A673 (cell line): ENCODE data around the gene CNTRL. TPM values are rescaled to one million over a fixed set of nuclear protein-coding genes. Genes with fewer than 3 reads are reported as not detected.

Experiments used
- BruUV-seq: library from RNA; stranded (reverse); fragments of 400-500 nt; replicated peaks from 2 replicates; lab custom pipeline; 2021; lab: Mats Ljungman, UMichigan
- CTCF ChIA-PET: fragments of 300-600 bp; sonication (Branson Sonifier 250); formaldehyde crosslinking; loops from one replicate; lab custom pipeline; 2022; ENCODE audit warnings: antibody characterized with exemption; lab: Charles Lee
- POLR2A ChIA-PET: fragments of 300-600 bp; sonication (Branson Sonifier 250); formaldehyde crosslinking; loops from one replicate; lab custom pipeline; 2022; ENCODE audit warnings: antibody characterized with exemption; ENCODE audit not compliant: low non-redundant PET; lab: Charles Lee
- DNase-seq: peaks from one replicate; pipeline ENCODE4 v3.0.0-alpha.2; 2015; ENCODE audit warnings: low spot score
- H3K27ac ChIP-seq: fragments of 200-600 bp; sonication (generic); 2 replicates; pipeline ENCODE4 v1.5.1; 2016; ENCODE audit warnings: mixed run types, low read depth, mild to moderate bottlenecking, mixed read lengths, antibody characterized with exemption, low read length; ENCODE audit not compliant: poor library complexity, severe bottlenecking
- H3K27me3 ChIP-seq: fragments of 200-600 bp; sonication (generic); replicated peaks from 2 replicates; pipeline ENCODE4 v1.6.1; 2017; ENCODE audit warnings: mixed run types, low read depth, mild to moderate bottlenecking, mixed read lengths, antibody characterized with exemption, low read length; ENCODE audit not compliant: insufficient read depth, poor library complexity
- H3K36me3 ChIP-seq: fragments of 200-600 bp; sonication (generic); 2 replicates; pipeline ENCODE4 v1.6.1; 2016; ENCODE audit warnings: mixed run types, mild to moderate bottlenecking, mixed read lengths, antibody characterized with exemption, low read length; ENCODE audit not compliant: insufficient read depth, poor library complexity, severe bottlenecking
- H3K4me1 ChIP-seq: fragments of 200-600 bp; sonication (generic); 2 replicates; pipeline ENCODE4 v1.6.1; 2017; ENCODE audit warnings: mixed run types, mild to moderate bottlenecking, mixed read lengths, antibody characterized with exemption, low read length; ENCODE audit not compliant: insufficient read depth, poor library complexity, severe bottlenecking
- H3K4me3 ChIP-seq: fragments of 200-600 bp; sonication (generic); 2 replicates; pipeline ENCODE4 v1.5.1; 2016; ENCODE audit warnings: low read depth, mixed run types, mild to moderate bottlenecking, mixed read lengths, low read length; ENCODE audit not compliant: poor library complexity, severe bottlenecking
- H3K9me3 ChIP-seq: fragments of 200-600 bp; sonication (generic); 2 replicates; pipeline ENCODE4 v1.6.1; 2016; ENCODE audit warnings: mixed run types, low read depth, mild to moderate bottlenecking, mixed read lengths, antibody characterized with exemption, low read length; ENCODE audit not compliant: poor library complexity, severe bottlenecking
- EZH2 ChIP-seq: fragments of 200-600 bp; sonication (generic); IDR thresholded peaks from 2 replicates; pipeline ENCODE4 v1.6.1; 2017; ENCODE audit warnings: borderline replicate concordance, low read depth, mild to moderate bottlenecking, mixed read lengths, antibody characterized with exemption, low read length; ENCODE audit not compliant: poor library complexity, severe bottlenecking
- intact Hi-C: fragments of 100-400 bp; cut with micrococcal nuclease; formaldehyde crosslinking; loops from one replicate; pipeline ENCODE4 v1.10.0; 2022; ENCODE audit not compliant: unreplicated experiment
- total RNA-seq: library from RNA; stranded (reverse); gene quantifications from 2 replicates; pipeline ENCODE4 v1.2.3, GENCODE V29; 2021
- TF ChIP-seq, protein P1 (sequence below): fragments of 300-800, 200-600 bp; sonication (generic); conservative IDR thresholded peaks from 2 replicates; pipeline ENCODE4 v1.5.1; 2017; ENCODE audit warnings: low read depth, mild to moderate bottlenecking, antibody characterized with exemption, low read length, moderate library complexity, mixed read lengths

CNTRL gene
- total RNA-seq, 1 experiment from 2014 or later: 26.3 TPM

DNA sequence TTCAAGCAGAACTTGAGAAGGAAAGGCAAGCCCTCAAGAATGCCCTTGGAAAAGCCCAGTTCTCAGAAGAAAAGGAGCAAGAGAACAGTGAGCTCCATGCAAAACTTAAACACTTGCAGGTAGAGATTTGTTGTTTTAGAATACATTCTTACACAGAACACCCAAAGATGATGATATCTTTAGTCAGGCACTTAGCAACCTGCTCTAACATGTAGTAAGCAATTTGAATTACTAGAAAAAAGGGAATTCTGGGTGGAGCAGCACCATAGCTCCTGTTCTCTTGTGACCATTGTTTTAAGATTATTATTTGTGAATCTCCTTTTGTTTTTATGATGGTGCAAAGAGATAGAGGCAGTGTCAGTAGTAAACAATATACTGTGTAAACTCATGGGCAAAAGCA lies 63.8 kb downstream of the CNTRL start:
- no peak for DNase-seq
- POLR2A ChIA-PET: no interaction called here
- H3K4me1 ChIP-seq: no peaks in the 10 kb centered on the region
- CTCF ChIA-PET: no interaction called here
- intact Hi-C loops: no loop called here
- TF ChIP-seq EZH2: no peak
- TF ChIP-seq, protein P1, sequence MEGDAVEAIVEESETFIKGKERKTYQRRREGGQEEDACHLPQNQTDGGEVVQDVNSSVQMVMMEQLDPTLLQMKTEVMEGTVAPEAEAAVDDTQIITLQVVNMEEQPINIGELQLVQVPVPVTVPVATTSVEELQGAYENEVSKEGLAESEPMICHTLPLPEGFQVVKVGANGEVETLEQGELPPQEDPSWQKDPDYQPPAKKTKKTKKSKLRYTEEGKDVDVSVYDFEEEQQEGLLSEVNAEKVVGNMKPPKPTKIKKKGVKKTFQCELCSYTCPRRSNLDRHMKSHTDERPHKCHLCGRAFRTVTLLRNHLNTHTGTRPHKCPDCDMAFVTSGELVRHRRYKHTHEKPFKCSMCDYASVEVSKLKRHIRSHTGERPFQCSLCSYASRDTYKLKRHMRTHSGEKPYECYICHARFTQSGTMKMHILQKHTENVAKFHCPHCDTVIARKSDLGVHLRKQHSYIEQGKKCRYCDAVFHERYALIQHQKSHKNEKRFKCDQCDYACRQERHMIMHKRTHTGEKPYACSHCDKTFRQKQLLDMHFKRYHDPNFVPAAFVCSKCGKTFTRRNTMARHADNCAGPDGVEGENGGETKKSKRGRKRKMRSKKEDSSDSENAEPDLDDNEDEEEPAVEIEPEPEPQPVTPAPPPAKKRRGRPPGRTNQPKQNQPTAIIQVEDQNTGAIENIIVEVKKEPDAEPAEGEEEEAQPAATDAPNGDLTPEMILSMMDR: no peak
- H3K4me3 ChIP-seq: no peak overlapping the region
- H3K36me3 ChIP-seq: peaks cover 47% of the 10 kb centered on the region
- no peaks in the 10 kb centered on the region for H3K9me3 ChIP-seq
- no peak overlapping the region for H3K27ac ChIP-seq
- H3K27me3 ChIP-seq: no peaks in the 10 kb centered on the region
- BruUV-seq: no TSS peak

DNA sequence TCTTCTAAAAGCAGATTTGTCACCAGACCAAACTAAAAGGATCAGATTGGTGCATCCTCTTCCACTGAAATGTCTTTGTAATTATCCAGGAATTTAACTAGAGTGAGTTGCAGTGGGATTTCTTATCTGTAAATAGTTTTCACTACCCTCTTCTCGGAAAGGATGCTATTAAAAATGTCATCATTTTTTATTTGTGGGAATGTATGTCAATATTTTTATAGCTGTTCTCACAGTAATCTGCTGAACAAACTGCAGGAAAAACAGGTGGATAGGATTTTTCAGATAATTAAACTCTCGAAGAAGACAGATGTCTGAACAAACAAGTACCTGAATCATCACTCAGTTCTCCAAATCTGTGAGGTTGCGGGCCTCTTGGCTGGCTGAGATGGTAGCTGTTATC lies 64.2 kb downstream of the CNTRL start:
- no peak for DNase-seq
- no TSS peak for BruUV-seq
- CTCF ChIA-PET: no interaction called here
- TF ChIP-seq, protein P1: no peak
- TF ChIP-seq EZH2: no peak
- peaks cover 51% of the 10 kb centered on the region for H3K36me3 ChIP-seq
- no peaks in the 10 kb centered on the region for H3K27me3 ChIP-seq
- POLR2A ChIA-PET: no interaction called here
- H3K27ac ChIP-seq: no peak overlapping the region
- intact Hi-C loops: no loop called here
- H3K4me1 ChIP-seq: no peaks in the 10 kb centered on the region
- no peak overlapping the region for H3K4me3 ChIP-seq
- no peaks in the 10 kb centered on the region for H3K9me3 ChIP-seq

DNA sequence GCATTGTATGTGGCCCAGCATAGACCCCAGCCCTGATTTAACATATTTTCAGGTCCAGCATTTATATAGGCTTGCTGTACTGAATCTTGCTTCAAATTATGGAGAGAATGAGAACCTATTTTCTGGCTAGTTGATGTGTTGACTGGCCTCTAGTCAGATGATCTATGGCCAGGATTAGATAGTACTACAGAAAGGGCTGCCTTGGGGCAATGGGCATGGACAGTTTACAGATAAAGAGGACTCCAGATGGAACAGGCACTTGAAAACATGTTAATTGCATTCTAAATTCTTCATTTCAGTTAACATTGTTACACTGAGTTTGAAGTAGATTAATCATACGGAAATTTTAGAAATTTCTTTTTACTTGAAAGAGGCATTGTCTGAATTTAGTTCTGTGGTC lies 65.4 kb downstream of the CNTRL start:
- intact Hi-C loops: no loop called here
- DNase-seq: no peak
- no TSS peak for BruUV-seq

More for the DNA sequence above, 65.4 kb downstream of the CNTRL start:
- no peak overlapping the region for H3K4me3 ChIP-seq
- POLR2A ChIA-PET: no interaction called here
- no peak overlapping the region for H3K27ac ChIP-seq
- no peaks in the 10 kb centered on the region for H3K9me3 ChIP-seq
- H3K4me1 ChIP-seq: no peaks in the 10 kb centered on the region
- H3K27me3 ChIP-seq: no peaks in the 10 kb centered on the region
- TF ChIP-seq EZH2: no peak
- TF ChIP-seq, protein P1: no peak
- H3K36me3 ChIP-seq: peaks cover 60% of the 10 kb centered on the region
- CTCF ChIA-PET: no interaction called here
